Measurements from ENCODE around the gene RNF41. TPM values are rescaled to one million over a fixed set of nuclear protein-coding genes. Genes with fewer than 3 reads are reported as not detected.
"Not testable (repeated sequence)": the region's sequence is repeated elsewhere in the genome, so short reads cannot be mapped to it uniquely, and the experiment has no call there.

The RNF41 gene
- total and polyA plus RNA-seq, 2 experiments from 2014 or later: 17.3 to 37.2 TPM

- Histone ChIP-seq H3K9me3 (ENCODE audit: low read depth) (no peaks in the 10 kb centered on the region), H3K27me3 (no peaks in the 10 kb centered on the region), H3K4me3 (peak overlapping the region; percentile 86), H3K4me1 (ENCODE audit: low read depth) (peaks cover 34% of the 10 kb centered on the region), H3K36me3 (peaks cover 38% of the 10 kb centered on the region), H3K27ac (peak overlapping the region; percentile 100)
- TF ChIP-seq, protein P1, sequence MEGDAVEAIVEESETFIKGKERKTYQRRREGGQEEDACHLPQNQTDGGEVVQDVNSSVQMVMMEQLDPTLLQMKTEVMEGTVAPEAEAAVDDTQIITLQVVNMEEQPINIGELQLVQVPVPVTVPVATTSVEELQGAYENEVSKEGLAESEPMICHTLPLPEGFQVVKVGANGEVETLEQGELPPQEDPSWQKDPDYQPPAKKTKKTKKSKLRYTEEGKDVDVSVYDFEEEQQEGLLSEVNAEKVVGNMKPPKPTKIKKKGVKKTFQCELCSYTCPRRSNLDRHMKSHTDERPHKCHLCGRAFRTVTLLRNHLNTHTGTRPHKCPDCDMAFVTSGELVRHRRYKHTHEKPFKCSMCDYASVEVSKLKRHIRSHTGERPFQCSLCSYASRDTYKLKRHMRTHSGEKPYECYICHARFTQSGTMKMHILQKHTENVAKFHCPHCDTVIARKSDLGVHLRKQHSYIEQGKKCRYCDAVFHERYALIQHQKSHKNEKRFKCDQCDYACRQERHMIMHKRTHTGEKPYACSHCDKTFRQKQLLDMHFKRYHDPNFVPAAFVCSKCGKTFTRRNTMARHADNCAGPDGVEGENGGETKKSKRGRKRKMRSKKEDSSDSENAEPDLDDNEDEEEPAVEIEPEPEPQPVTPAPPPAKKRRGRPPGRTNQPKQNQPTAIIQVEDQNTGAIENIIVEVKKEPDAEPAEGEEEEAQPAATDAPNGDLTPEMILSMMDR (IDR thresholded peaks at IDR 0.05; ENCODE audit: low read depth, low read length): peak; percentile 71
- peak; percentile 84 to 91 for DNase-seq (ENCODE audit: low read depth in 1 of 2, low spot score in 1 of 2)
Observed at GRCh38 chr12:56157201-56158028, 64.3 kb downstream of the RNF41 start.

DNA sequence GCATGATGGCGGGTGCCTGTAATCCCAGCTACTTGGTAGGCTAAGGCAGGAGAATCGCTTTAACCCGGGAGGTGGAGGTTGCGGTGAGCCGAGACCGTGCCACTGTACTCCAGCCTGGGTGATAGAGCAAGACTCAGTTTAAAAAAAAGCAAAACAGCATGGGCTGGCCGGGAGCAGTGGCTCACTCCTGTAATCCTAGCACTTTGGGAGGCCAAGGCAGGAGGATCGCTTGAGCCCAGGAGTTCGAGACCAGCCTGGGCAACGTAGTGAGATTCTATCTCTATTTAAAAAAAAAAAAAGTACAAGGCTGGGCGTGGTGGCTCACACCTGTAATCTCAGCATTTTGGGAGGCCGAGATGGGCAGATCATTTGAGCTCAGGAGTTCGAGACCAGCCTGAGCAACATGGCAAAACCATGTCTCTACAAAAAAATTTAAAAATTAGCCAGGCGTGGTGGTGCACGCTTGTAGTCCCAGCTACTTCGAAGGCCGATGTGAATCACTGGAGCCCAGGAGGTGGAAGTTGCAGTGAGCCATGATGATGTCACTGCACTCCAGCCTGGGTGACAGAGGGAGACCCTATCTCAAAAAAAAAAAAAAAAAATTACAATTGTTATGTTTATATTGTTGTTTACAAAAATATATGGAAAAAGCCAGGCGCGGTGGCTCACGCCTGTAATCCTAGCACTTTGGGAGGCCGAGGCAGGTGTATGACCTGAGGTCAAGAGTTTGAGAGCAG lies 65.1 kb downstream of the RNF41 start:
- Histone ChIP-seq H3K4me1 (ENCODE audit: low read depth) (peaks cover 33% of the 10 kb centered on the region), H3K27ac (peak overlapping the region; percentile 100), H3K36me3 (peaks cover 33% of the 10 kb centered on the region)
- not testable (repeated sequence) for DNase-seq (ENCODE audit: low read depth in 1 of 2, low spot score in 1 of 2); H3K9me3 ChIP-seq (ENCODE audit: low read depth); H3K27me3 ChIP-seq; H3K4me3 ChIP-seq

DNA sequence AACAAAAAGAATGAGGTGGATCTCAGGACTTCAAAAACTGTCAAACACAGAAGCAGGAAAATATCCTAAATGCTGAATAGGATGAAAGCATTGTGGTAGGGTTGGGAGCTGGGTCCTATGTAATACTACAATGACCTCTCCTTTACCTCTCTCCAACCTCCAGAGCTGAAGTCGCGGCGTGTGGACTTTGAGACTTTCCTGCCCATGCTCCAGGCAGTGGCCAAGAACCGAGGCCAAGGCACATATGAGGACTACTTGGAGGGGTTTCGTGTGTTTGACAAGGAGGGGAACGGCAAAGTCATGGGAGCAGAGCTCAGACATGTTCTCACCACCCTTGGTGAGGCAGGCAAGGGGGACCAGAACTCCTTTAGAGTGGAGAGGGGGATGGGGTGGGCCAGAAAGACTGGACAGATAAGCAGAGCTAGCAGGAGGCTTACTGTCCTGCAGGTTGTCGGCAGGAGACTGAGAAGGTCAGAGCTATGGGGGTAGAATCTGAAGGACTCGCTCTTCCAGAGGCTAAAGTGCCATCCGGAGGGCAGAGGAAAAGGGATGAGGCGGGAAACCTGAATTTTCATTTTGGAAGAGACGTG lies 66.4 kb downstream of the RNF41 start:
- Histone ChIP-seq H3K4me3 (no peak overlapping the region), H3K4me1 (ENCODE audit: low read depth) (peaks cover 21% of the 10 kb centered on the region), H3K9me3 (ENCODE audit: low read depth) (no peaks in the 10 kb centered on the region), H3K27ac (no peak overlapping the region), H3K36me3 (peaks cover 20% of the 10 kb centered on the region), H3K27me3 (no peaks in the 10 kb centered on the region)
- no peak for DNase-seq (ENCODE audit: low read depth in 1 of 2, low spot score in 1 of 2)
- TF ChIP-seq, protein P1 (IDR thresholded peaks at IDR 0.05; ENCODE audit: low read depth, low read length): no peak

- H3K27me3 ChIP-seq: no peaks in the 10 kb centered on the region
- H3K27ac ChIP-seq: no peak overlapping the region
- peaks cover 16% of the 10 kb centered on the region for H3K4me1 ChIP-seq (ENCODE audit: low read depth)
- TF ChIP-seq, protein P1 (IDR thresholded peaks at IDR 0.05; ENCODE audit: low read depth, low read length): no peak
- no peak for DNase-seq (ENCODE audit: low read depth in 1 of 2, low spot score in 1 of 2)
- H3K4me3 ChIP-seq: no peak overlapping the region
- H3K36me3 ChIP-seq: peaks cover 16% of the 10 kb centered on the region
- H3K9me3 ChIP-seq (ENCODE audit: low read depth): no peaks in the 10 kb centered on the region
Observed at GRCh38 chr12:56154818-56155217, 66.9 kb downstream of the RNF41 start.

- no peak overlapping the region for H3K4me3 ChIP-seq
- TF ChIP-seq, protein P1 (IDR thresholded peaks at IDR 0.05; ENCODE audit: low read depth, low read length): no peak
- DNase-seq (ENCODE audit: low read depth in 1 of 2, low spot score in 1 of 2): no peak
Observed at GRCh38 chr12:56154246-56154771, 67.4 kb downstream of the RNF41 start.

More at GRCh38 chr12:56154246-56154771, 67.4 kb downstream of the RNF41 start:
- no peaks in the 10 kb centered on the region for H3K9me3 ChIP-seq (ENCODE audit: low read depth)
- no peaks in the 10 kb centered on the region for H3K27me3 ChIP-seq
- H3K36me3 ChIP-seq: peaks cover 15% of the 10 kb centered on the region
- peaks cover 11% of the 10 kb centered on the region for H3K4me1 ChIP-seq (ENCODE audit: low read depth)
- H3K27ac ChIP-seq: no peak overlapping the region

Data from cardiac muscle cell (in vitro differentiated cells and primary cell).